GM18909 (cell line): ENCODE data around the gene HDDC2.

Experiments
- ATAC-seq: cut with Tn5 transposase; IDR thresholded peaks from one replicate; pipeline ENCODE4 v1.9.1; 2021; ENCODE audit warnings: mild to moderate bottlenecking; ENCODE audit not compliant: unreplicated experiment, poor library complexity

HDDC2 gene

DNA sequence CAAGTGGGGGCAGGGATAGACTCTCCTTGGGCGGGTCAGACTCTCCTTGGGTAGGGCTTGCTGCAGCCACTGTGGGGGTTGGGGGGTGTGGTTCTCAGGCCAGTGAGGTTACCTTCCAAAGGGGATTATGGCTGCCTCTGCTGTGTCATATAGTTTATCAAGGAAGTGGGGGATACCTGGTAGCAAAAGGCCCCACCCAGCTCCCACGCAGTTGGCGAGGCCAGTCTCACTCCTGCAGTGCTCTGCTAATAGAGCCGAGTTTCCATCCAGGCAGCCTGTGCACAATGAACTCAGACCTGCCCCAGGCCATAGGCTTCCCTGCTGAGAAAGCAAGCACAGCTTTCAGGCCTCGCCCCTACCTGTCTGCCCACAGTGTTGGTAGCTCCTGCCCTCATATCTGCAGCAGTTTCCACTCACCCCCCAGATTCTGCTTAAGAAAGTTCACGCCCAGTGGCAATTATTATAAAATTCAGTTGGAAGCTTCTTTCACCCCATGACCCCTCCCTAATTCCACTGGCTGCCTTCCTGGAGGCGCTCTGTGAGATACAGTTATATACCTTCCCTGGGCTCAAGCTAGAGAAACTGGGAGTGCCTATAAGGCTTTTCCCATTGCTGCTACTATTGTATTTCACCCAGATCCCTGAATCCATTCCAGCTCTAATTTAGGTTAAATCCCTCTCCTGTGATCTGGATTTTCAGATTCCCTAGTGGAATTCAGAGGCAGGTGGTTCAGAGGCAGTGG lies 56.1 kb downstream of the HDDC2 start:
- no peak for ATAC-seq

DNA sequence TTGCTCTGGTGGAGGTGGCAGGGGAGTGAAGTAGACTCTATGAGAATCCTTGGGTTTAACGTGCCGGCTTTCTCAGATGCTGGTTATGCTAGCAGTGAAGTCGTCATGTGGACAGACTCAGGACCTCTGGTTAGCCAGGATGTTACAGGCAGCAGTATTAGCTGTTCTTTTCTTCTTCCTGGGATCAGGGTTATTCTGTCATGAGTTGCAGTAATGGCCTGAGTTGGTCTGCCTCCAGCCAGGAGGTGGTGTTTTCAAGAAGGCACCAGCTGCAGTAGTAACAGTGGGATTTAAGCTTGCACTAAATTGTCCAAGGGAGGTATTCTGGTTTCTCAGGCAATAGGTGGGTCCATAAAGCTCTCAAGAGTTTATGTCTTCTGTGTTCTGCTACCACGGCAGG lies 56.7 kb downstream of the HDDC2 start:
- ATAC-seq: no peak

DNA sequence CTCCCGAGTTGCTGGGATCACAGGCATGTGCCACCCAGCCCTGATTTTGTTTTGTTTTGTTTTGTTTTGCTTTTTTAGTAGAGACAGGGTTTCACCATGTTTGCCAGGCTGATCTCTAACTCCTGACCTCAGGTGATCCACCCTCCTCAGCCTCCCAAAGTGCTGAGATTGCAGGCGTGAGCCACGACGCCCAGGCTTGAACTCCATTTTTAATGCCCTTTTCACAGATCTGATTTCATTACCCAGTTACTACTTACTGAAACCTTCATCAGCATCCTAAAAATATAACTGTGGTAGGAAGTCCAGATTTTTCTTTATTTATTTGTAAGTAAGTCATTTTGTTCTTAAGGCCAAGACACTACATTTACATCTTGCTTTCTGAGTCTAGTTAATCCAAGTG lies 64.0 kb downstream of the HDDC2 start:
- ATAC-seq: no peak

DNA sequence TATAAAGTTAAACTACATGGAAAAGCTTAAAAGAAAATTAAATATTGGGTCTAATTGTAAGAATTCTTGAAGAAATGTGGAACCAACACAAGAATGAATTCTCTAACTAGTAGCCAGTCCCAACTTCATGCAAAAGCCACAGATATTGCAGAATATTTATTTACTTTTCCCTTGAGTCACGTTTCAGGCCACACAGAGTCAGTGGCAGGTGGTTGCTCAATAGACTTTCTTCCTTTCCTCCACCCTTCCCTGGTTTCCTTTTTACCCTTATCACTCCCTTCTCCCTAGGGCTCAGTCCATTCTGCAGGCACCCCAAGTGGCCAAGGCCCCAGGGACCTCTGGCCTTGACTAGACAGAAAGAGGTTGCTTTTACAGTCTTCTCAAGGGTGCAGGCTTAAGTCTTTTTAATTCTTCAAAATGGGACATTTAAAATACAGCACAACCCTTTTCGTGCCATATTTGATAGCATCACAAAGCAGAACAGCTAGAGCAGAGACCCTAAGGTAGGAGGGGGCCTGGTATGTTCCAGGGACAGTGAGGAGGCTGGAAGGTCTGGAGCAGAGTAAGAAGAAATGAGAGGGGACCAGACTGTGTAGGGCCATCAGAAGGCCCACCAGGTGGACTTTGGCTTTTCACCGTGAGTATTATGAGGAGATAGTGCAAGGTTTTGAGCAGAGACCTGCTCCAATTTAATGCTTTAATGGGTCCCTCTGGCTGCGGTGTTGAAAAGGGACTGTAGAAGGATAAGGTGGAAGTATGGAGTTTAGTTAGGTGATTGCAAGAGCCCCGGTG lies 65.0 kb downstream of the HDDC2 start:
- ATAC-seq: no peak

DNA sequence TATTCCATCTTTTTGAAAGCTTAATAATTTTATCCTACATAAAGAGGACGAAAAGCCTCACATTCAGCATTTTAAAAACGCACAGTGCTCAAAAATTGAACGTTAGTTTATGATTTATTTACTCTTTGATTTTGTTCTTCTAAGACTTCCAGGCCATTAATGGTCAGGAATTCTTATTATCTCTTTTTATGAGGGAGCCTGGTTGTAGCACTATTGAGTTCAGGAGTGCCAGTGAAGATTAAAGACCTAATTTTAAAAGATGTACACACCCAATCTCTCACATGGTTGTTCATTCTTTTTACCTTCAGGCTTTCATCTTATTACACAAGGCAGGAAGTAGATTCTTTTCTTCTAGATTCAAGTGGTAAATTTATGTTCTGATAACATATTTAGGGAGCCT lies 68.6 kb downstream of the HDDC2 start:
- no peak for ATAC-seq

DNA sequence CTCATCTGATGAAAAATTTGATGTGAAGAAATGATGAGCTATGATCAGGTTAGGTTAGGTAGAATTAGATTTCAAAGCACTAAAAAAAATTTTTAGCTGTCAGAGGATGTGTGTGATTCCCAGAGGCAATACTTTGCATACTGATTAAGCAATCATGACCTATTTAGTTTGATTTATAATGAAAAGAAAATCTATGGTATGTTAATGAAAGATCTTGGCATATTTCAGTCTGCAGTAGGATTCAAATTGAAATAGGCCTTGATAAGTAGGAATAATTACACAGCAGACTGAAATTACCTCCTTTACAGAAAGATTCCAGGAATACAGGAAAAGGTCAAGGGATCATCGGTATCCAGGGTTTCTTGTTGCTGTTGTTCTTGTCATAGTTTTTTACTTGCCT lies 69.3 kb downstream of the HDDC2 start:
- ATAC-seq: no peak

DNA sequence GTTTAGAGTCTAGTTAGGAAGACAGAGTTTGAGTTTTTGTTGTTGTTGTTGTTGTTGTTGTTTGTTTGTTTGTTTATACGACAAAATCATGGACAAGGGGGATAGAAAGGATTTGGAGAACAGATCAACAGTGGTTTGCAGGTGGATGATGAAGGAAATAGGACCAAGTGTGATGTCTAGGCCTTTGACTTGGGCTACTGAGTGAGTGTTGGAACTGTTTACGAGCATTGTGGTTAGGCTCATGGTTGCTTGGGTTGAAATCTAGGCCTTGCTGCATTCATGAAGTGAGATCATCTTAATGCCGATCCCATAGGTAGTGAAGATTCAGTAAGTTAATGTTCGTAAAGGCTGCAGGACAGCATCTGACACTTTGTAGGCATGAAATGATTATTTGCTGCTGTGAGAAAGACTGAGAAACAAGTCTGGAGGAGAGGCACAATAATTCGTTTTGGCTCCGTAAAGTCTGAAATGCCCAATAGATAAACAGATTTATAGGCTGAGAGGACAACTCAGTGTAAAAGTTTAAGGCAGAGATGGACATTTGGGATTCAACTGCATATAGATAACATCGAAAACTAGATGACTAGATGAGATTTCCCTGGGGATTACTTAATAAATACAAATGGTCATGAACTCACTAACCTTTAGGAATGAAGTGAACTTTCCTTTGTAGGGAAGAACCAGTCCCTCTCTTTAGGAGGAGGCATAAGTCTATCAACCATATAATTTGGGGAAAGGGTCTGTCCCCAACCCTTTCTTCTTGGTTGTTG lies 70.0 kb downstream of the HDDC2 start:
- no peak for ATAC-seq

DNA sequence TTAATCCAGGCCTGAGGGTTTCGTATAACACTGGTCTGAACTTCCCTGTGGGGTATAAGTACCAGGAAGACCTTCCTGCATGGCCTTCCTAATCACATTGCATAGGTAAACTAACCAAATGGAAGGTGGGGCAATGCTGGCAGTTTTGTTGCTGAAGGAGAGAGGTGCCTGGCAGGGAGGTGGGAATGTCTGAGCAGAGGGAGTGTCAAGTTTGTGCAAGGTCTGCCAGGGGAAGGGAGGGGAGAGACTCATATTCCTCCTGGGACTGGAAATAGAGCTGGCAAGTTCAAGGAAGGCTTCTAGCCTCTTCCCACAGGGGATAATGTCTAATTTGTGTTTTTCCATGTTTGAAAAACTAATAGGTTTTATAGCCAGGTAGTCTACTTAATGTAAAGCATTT lies 70.6 kb downstream of the HDDC2 start:
- no peak for ATAC-seq

DNA sequence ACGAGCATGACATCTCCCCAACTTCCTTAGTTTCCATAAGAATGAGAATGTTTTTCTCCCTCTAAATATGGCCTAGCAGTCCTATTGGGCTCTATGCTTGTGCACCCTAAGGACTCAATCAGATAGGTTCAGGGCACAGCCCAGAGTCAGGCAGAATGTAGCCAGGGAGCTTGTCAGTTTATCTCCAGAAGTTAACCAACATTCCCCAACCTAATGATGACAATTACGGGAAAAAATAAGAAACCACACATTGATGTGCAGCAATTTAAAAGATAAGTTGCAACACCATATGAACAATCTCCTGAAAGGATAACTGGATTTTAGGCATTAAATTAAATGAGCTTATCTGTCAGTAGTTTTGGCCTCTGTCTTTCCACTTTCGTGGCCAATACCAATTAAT lies 71.1 kb downstream of the HDDC2 start:
- no peak for ATAC-seq

DNA sequence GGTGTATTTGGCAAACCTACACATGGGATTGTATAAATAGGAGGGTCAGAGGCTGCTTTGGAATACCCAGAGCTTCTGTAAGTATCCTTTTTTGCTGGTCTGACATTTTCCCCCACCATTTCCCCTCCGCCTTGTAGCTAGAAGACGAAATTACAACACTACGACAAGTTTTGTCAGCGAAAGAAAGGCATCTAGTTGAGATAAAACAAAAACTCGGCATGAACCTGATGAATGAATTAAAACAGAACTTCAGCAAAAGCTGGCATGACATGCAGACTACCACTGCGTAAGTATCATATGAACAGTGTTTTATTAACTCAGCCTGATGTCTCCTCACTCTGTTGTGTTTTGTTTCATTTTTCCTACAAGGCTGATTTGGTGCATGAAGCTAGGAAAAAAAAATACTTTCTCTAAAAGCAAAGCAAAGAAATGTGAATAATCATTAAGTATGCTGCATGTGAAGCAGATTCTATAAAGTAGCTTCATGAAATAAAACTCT lies 72.7 kb downstream of the HDDC2 start:
- no peak for ATAC-seq

DNA sequence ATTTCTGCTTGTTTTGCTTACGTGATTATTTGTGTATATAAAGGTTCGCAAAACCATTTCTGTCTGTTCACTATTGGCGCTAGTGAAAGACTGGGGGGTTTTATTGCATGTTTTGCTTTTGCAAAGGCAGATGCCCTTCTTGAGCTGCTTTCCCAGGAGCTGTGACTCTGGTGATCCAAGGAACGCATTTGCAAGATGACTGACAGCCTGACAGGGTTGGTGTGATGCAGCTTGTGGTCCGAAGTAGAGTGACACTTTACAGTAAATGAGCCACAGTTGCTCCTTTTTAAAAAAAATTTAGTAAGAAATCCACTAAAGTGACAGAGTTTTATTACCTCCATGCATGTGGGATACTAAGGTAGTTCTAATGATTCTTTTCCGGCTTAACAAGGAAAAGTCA lies 74.5 kb downstream of the HDDC2 start:
- no peak for ATAC-seq
